Osteocyte (in vitro differentiated cells): ENCODE measurements around the gene WDR27. TPM values are rescaled to one million over a fixed set of nuclear protein-coding genes. Genes with fewer than 3 reads are reported as not detected.

Source experiments
- DNase-seq: peaks from one replicate; pipeline ENCODE4 v3.0.0; 2021; ENCODE audit warnings: mixed read lengths; ENCODE audit not compliant: unreplicated experiment; ENCODE audit errors: extremely low spot score
- H3K27ac Mint-ChIP-seq: one replicate; pipeline ENCODE4 v1.8.0; 2021; ENCODE audit warnings: mild to moderate bottlenecking, mixed read lengths; ENCODE audit not compliant: unreplicated experiment
- H3K27me3 Mint-ChIP-seq: one replicate; pipeline ENCODE4 v1.8.0; 2021; ENCODE audit warnings: mixed read lengths; ENCODE audit not compliant: unreplicated experiment
- H3K36me3 Mint-ChIP-seq: one replicate; pipeline ENCODE4 v1.8.0; 2021; ENCODE audit warnings: mixed read lengths; ENCODE audit not compliant: unreplicated experiment
- H3K4me1 Mint-ChIP-seq: one replicate; pipeline ENCODE4 v1.8.0; 2021; ENCODE audit warnings: mixed read lengths; ENCODE audit not compliant: unreplicated experiment
- H3K4me3 Mint-ChIP-seq: one replicate; pipeline ENCODE4 v1.8.0; 2021; ENCODE audit warnings: mild to moderate bottlenecking, moderate library complexity, mixed read lengths; ENCODE audit not compliant: unreplicated experiment
- H3K9me3 Mint-ChIP-seq: one replicate; pipeline ENCODE4 v1.8.0; 2021; ENCODE audit warnings: mixed read lengths; ENCODE audit not compliant: unreplicated experiment
- total RNA-seq: library from RNA; stranded (reverse); gene quantifications from 2 replicates; pipeline ENCODE4 v1.2.1, GENCODE V29; 2021
- TF ChIP-seq, protein P1 (sequence below): fragments of 200-600 bp; sonication (generic); IDR thresholded peaks from 2 replicates; pipeline ENCODE4 v1.5.0; 2021; ENCODE audit warnings: antibody characterized with exemption, mild to moderate bottlenecking, moderate library complexity

WDR27 gene
- total RNA-seq, 1 donor from 2014 or later: 37.4 TPM

DNA sequence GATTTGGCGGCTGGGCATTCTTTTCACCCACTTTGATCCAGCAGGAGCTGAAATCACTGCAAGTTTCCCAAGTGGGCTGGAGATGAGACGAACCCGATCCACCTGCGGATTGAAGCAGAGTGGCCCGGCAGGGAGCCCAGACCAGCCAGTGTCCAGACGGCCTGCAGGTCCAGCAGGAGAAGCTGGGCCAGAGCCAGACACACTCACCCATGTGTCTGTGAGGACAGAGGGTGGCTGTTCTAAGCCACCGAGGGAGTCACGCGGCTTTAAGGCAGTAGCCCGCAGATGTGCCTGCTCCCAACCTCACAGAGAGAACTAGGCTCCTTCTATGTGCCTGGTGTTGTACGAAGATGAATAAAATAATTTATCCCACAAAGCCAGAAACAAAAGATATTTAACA lies 200.7 kb downstream of the WDR27 start:
- H3K27ac Mint-ChIP-seq: no peak overlapping the region
- H3K36me3 Mint-ChIP-seq: peaks cover 6% of the 10 kb centered on the region
- H3K27me3 Mint-ChIP-seq: no peaks in the 10 kb centered on the region
- H3K4me3 Mint-ChIP-seq: no peak overlapping the region
- DNase-seq: no peak
- TF ChIP-seq, protein P1, sequence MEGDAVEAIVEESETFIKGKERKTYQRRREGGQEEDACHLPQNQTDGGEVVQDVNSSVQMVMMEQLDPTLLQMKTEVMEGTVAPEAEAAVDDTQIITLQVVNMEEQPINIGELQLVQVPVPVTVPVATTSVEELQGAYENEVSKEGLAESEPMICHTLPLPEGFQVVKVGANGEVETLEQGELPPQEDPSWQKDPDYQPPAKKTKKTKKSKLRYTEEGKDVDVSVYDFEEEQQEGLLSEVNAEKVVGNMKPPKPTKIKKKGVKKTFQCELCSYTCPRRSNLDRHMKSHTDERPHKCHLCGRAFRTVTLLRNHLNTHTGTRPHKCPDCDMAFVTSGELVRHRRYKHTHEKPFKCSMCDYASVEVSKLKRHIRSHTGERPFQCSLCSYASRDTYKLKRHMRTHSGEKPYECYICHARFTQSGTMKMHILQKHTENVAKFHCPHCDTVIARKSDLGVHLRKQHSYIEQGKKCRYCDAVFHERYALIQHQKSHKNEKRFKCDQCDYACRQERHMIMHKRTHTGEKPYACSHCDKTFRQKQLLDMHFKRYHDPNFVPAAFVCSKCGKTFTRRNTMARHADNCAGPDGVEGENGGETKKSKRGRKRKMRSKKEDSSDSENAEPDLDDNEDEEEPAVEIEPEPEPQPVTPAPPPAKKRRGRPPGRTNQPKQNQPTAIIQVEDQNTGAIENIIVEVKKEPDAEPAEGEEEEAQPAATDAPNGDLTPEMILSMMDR: no peak
- peaks cover 4% of the 10 kb centered on the region for H3K9me3 Mint-ChIP-seq
- H3K4me1 Mint-ChIP-seq: peaks cover 4% of the 10 kb centered on the region

GRCh38 chr6:169500688-169501087 lies 201.1 kb downstream of the WDR27 start:
- H3K36me3 Mint-ChIP-seq: peaks cover 6% of the 10 kb centered on the region
- no peak overlapping the region for H3K27ac Mint-ChIP-seq
- peaks cover 4% of the 10 kb centered on the region for H3K4me1 Mint-ChIP-seq
- TF ChIP-seq, protein P1: no peak
- no peak overlapping the region for H3K4me3 Mint-ChIP-seq
- DNase-seq: no peak
- H3K27me3 Mint-ChIP-seq: no peaks in the 10 kb centered on the region
- H3K9me3 Mint-ChIP-seq: peaks cover 8% of the 10 kb centered on the region

- Mint-ChIP-seq H3K36me3 (peaks cover 6% of the 10 kb centered on the region), H3K27ac (no peak overlapping the region), H3K27me3 (no peaks in the 10 kb centered on the region), H3K9me3 (peaks cover 10% of the 10 kb centered on the region), H3K4me3 (no peak overlapping the region), H3K4me1 (peaks cover 4% of the 10 kb centered on the region)
- DNase-seq: no peak
- TF ChIP-seq, protein P1: no peak
Observed at GRCh38 chr6:169499848-169500247, 202.0 kb downstream of the WDR27 start.

GRCh38 chr6:169498916-169499513 lies 202.8 kb downstream of the WDR27 start:
- Mint-ChIP-seq H3K4me1 (peaks cover 4% of the 10 kb centered on the region), H3K27ac (no peak overlapping the region), H3K9me3 (peaks cover 10% of the 10 kb centered on the region)

GRCh38 chr6:169495601-169496000 lies 206.2 kb downstream of the WDR27 start:
- no peak for DNase-seq
- Mint-ChIP-seq H3K27me3 (no peaks in the 10 kb centered on the region), H3K9me3 (peaks cover 10% of the 10 kb centered on the region), H3K4me1 (no peaks in the 10 kb centered on the region), H3K36me3 (peaks cover 3% of the 10 kb centered on the region), H3K27ac (no peak overlapping the region), H3K4me3 (no peak overlapping the region)
- TF ChIP-seq, protein P1: no peak

More at GRCh38 chr6:169498916-169499513, 202.8 kb downstream of the WDR27 start:
- H3K27me3 Mint-ChIP-seq: no peaks in the 10 kb centered on the region
- TF ChIP-seq, protein P1: no peak
- peaks cover 6% of the 10 kb centered on the region for H3K36me3 Mint-ChIP-seq
- DNase-seq: no peak
- no peak overlapping the region for H3K4me3 Mint-ChIP-seq
